HepG2 (cell line): ENCODE measurements around the gene ADAT3. TPM values are rescaled to one million over a fixed set of nuclear protein-coding genes. Genes with fewer than 3 reads are reported as not detected.

Source experiments
- CREBL2 ChIP-seq: sonication (generic); formaldehyde crosslinking; IDR thresholded peaks from 2 replicates; pipeline ENCODE4 v1.8.1; 2023; ENCODE audit warnings: missing genetic modification reagents, mild to moderate bottlenecking, borderline replicate concordance
- ELF1 ChIP-seq: sonication (generic); formaldehyde crosslinking; IDR thresholded peaks from 2 replicates; pipeline ENCODE4 v1.4.0; 2020; ENCODE audit warnings: missing genetic modification reagents
- GTF3A ChIP-seq: sonication (generic); formaldehyde crosslinking; conservative IDR thresholded peaks from 2 replicates; pipeline ENCODE4 v1.4.0; 2020; ENCODE audit warnings: mild to moderate bottlenecking, missing genetic modification reagents
- HIVEP1 ChIP-seq: sonication (generic); formaldehyde crosslinking; IDR thresholded peaks from 2 replicates; pipeline ENCODE4 v1.4.0; 2020; ENCODE audit warnings: mild to moderate bottlenecking, missing genetic modification reagents
- MXI1 ChIP-seq: IDR thresholded peaks from 3 replicates; pipeline ENCODE4 v1.6.1; 2012; ENCODE audit warnings: low read depth, low read length, inconsistent platforms, borderline replicate concordance
- THAP9 ChIP-seq: sonication (generic); formaldehyde crosslinking; IDR thresholded peaks from 2 replicates; pipeline ENCODE4; 2020; ENCODE audit warnings: missing genetic modification reagents, mild to moderate bottlenecking, borderline replicate concordance
- USF2 ChIP-seq, 2 experiments: sonication (generic) in 1 of 2; formaldehyde crosslinking in 1 of 2; IDR thresholded peaks; 2 replicates each; pipeline versions ENCODE4 v1.5.1 to v1.6.1; 2011 to 2020; ENCODE audit warnings: borderline replicate concordance in 1 of 2, low read depth in 1 of 2, low read length in 1 of 2, mild to moderate bottlenecking in 1 of 2, missing genetic modification reagents in 1 of 2, moderate library complexity in 1 of 2
- ZBTB4 ChIP-seq: sonication (generic); formaldehyde crosslinking; IDR thresholded peaks from 2 replicates; pipeline ENCODE4 v1.4.0; 2020; ENCODE audit warnings: missing genetic modification reagents, mild to moderate bottlenecking, borderline replicate concordance
- ZBTB7B ChIP-seq: sonication (generic); formaldehyde crosslinking; IDR thresholded peaks from 2 replicates; pipeline ENCODE4 v1.4.0; 2020; ENCODE audit warnings: missing genetic modification reagents
- ZMYM3 ChIP-seq: sonication (generic); formaldehyde crosslinking; IDR thresholded peaks from 2 replicates; pipeline ENCODE4 v1.5.1; 2020; ENCODE audit warnings: mild to moderate bottlenecking, missing genetic modification reagents
- ZNF18 ChIP-seq: sonication (generic); formaldehyde crosslinking; IDR thresholded peaks from 2 replicates; pipeline ENCODE4 v1.8.0; 2022; ENCODE audit warnings: mild to moderate bottlenecking, missing genetic modification reagents; ENCODE audit not compliant: insufficient replicate concordance
- ZNF580 ChIP-seq: IDR thresholded peaks from 2 replicates; pipeline ENCODE4 v1.6.1; 2016; ENCODE audit warnings: low read depth, borderline replicate concordance
- ZNF747 ChIP-seq: sonication (generic); formaldehyde crosslinking; IDR thresholded peaks from 2 replicates; pipeline ENCODE4 v1.8.1; 2023; ENCODE audit warnings: missing genetic modification reagents, mild to moderate bottlenecking, borderline replicate concordance
- ZNF784 ChIP-seq: sonication (generic); formaldehyde crosslinking; IDR thresholded peaks from 2 replicates; pipeline ENCODE4 v1.5.1; 2020; ENCODE audit warnings: missing genetic modification reagents, mild to moderate bottlenecking, borderline replicate concordance
- polyA plus RNA-seq, 8 experiments: library from polyadenylated mRNA; depleted of rRNA in 3 of 8; stranded (reverse) in 7 of 8; unstranded in 1 of 8; fragments of >200 nt; fragmentation: Illumina TruSeq in 4 of 8; extraction: Trizol in 4 of 8; gene quantifications; 2 replicates each; pipeline versions ENCODE4 v1.2.1 to v1.2.3, GENCODE V29; 2011 to 2016; ENCODE audit warnings: low read depth in 4 of 8, missing spikeins in 1 of 8, mixed read lengths in 1 of 8; ENCODE audit not compliant: insufficient read depth in 1 of 8
- total RNA-seq, 5 experiments: library from RNA; depleted of rRNA; stranded (reverse); fragments of >200 nt; fragmentation: Illumina TruSeq; extraction: Trizol; gene quantifications; 2 replicates each; pipeline ENCODE4 v1.2.3, GENCODE V29; 2016; ENCODE audit warnings: low read depth in 1 of 5

ADAT3 gene
- total and polyA plus RNA-seq, 2 of the 13 experiments (the other 11 are each of a cell fraction or from before 2014, with no cell fraction given): 0.95 to 3.5 TPM

GRCh38 chr19:1907563-1908363 lies 2.6 kb downstream of the ADAT3 start (continued):
- TF ChIP-seq ELF1 (CRISPR knock-in tag) (peak; percentile 59; the same call in 1 of the 2 replicates), ZBTB4 (peak; percentile 79; the same call in 1 of the 2 replicates), HIVEP1 (CRISPR knock-in tag) (0 out of 2 replicates have a peak, but pooled peaks have one; percentile 22), ZBTB7B (CRISPR knock-in tag) (peak; percentile 67), THAP9 (CRISPR knock-in tag) (peak; percentile 49), CREBL2 (CRISPR knock-in tag) (no peak), ZNF580 (CRISPR knock-in tag) (peak; percentile 30; the same call in 1 of the 2 replicates), MXI1 (peak; percentile 22; the same call in 1 of the 3 replicates), GTF3A (CRISPR knock-in tag) (0 out of 2 replicates have a peak, but pooled peaks have one; percentile 33), ZNF784 (CRISPR knock-in tag) (peak; percentile 72; the same call in 1 of the 2 replicates), ZNF18 (peak; percentile 30), ZMYM3 (CRISPR knock-in tag) (peak; percentile 82; the same call in 1 of the 2 replicates), USF2 (IDR thresholded peaks at IDR 0.05; ENCODE audit: low read depth, low read length) (no peak), USF2 (CRISPR knock-in tag; IDR thresholded peaks at IDR 0.05; ENCODE audit: borderline replicate concordance) (peak; percentile 58; the same call in 1 of the 2 replicates), ZNF747 (peak; percentile 81; the same call in 1 of the 2 replicates)
